K562 (cell line): ENCODE measurements around the gene LAG3. TPM values are rescaled to one million over a fixed set of nuclear protein-coding genes. Genes with fewer than 3 reads are reported as not detected.
A peak's percentile ranks its signal among the peaks of the same experiment; 100 is the strongest.

Experiments used
- ARHGAP35 ChIP-seq: fragments of 450-650 bp; IDR thresholded peaks from 2 replicates; pipeline ENCODE4 v1.6.1; 2018; ENCODE audit not compliant: partially characterized antibody
- ARNT ChIP-seq, 2 experiments: fragments of 450-650 bp; IDR thresholded peaks; 2 replicates each; pipeline ENCODE4 v1.6.1; 2016; ENCODE audit warnings: mild to moderate bottlenecking in 1 of 2
- BRF2 ChIP-seq: IDR thresholded peaks from 3 replicates; pipeline ENCODE4 v1.6.1; 2011; ENCODE audit warnings: borderline replicate concordance, mild to moderate bottlenecking; ENCODE audit not compliant: insufficient read length, insufficient read depth
- CSDE1 ChIP-seq, 2 experiments: fragments of 450-650 bp; IDR thresholded peaks; 2 replicates each; pipeline ENCODE4 v1.6.1; 2016; ENCODE audit warnings: mild to moderate bottlenecking in 1 of 2
- EGR1 ChIP-seq: fragments of 450-650 bp; conservative IDR thresholded peaks from 2 replicates; pipeline ENCODE4 v1.6.1; 2017; ENCODE audit warnings: mild to moderate bottlenecking
- HNRNPK ChIP-seq: fragments of 200-400 bp; formaldehyde crosslinking; IDR thresholded peaks from one replicate; pipeline ENCODE4 v1.6.1; 2018; ENCODE audit warnings: mild to moderate bottlenecking, low read depth, low read length; ENCODE audit not compliant: poor library complexity, severe bottlenecking
- MEIS2 ChIP-seq: fragments of 450-650 bp; IDR thresholded peaks from 2 replicates; pipeline ENCODE4 v1.6.1; 2014; ENCODE audit warnings: mild to moderate bottlenecking; ENCODE audit not compliant: partially characterized antibody
- NELFE ChIP-seq: IDR thresholded peaks from 2 replicates; pipeline ENCODE4 v1.6.1; 2011; ENCODE audit warnings: mild to moderate bottlenecking; ENCODE audit not compliant: insufficient read depth, insufficient read length
- SLC30A9 ChIP-seq: fragments of 250-450 bp; sonication (Bioruptor Pico); IDR thresholded peaks from 2 replicates; pipeline ENCODE4 v1.8.0; 2022; ENCODE audit warnings: mild to moderate bottlenecking, moderate library complexity
- SRSF9 ChIP-seq: fragments of 200-400 bp; formaldehyde crosslinking; IDR thresholded peaks from 2 replicates; pipeline ENCODE4 v1.6.1; 2017; ENCODE audit warnings: low read depth, low read length, borderline replicate concordance
- TOE1 ChIP-seq, 2 experiments: fragments of 450-650 bp in 1 of 2; sonication (generic) in 1 of 2; formaldehyde crosslinking in 1 of 2; IDR thresholded peaks; 2 replicates each; pipeline versions ENCODE4 v1.7.1 to v1.8.0; 2016 to 2022; ENCODE audit warnings: borderline replicate concordance in 2 of 2, mild to moderate bottlenecking in 2 of 2, antibody characterized with exemption in 1 of 2, inconsistent platforms in 1 of 2, low read depth in 1 of 2, missing genetic modification reagents in 1 of 2, moderate library complexity in 1 of 2
- ZBTB2 ChIP-seq: fragments of 450-650 bp; IDR thresholded peaks from 2 replicates; pipeline ENCODE4 v1.6.1; 2016; ENCODE audit warnings: antibody characterized with exemption
- ZNF24 ChIP-seq: fragments of 450-650 bp; IDR thresholded peaks from 2 replicates; pipeline ENCODE4 v1.6.1; 2016
- ZNF778 ChIP-seq: fragments of 450-650 bp; formaldehyde crosslinking; IDR thresholded peaks from 2 replicates; pipeline ENCODE4 v1.4.0; 2020; ENCODE audit warnings: mild to moderate bottlenecking, moderate library complexity
- polyA plus RNA-seq, 8 experiments: library from polyadenylated mRNA; depleted of rRNA in 4 of 8; stranded (reverse) in 5 of 8; unstranded in 3 of 8; fragments of >200 nt; fragmentation: Nextera tagmentation in 2 of 8; fragmentation: Illumina TruSeq in 1 of 8; extraction: Ambion mirVana in 2 of 8; extraction: Trizol in 1 of 8; gene quantifications; 2 replicates each; pipeline versions ENCODE4 v1.2.1 to v1.2.3, GENCODE V29; 2011 to 2014; ENCODE audit warnings: inconsistent platforms in 1 of 8, missing spikeins in 1 of 8
- total RNA-seq, 7 experiments: library from RNA; depleted of rRNA in 6 of 7; stranded (reverse); fragments of >200 nt in 6 of 7; fragmentation: Illumina TruSeq in 2 of 7; extraction: Trizol in 2 of 7; gene quantifications; 2 replicates each; pipeline versions ENCODE4 v1.2.1 to v1.2.3, GENCODE V29; 2011 to 2021; ENCODE audit warnings: low replicate concordance in 1 of 7
- TF ChIP-seq, protein P1 (sequence below): fragments of 250-450 bp; sonication (Bioruptor Pico); IDR thresholded peaks from 2 replicates; pipeline ENCODE4 v1.4.0; 2020; ENCODE audit warnings: mild to moderate bottlenecking, moderate library complexity
- TF ChIP-seq, protein P2 (sequence below): fragments of 250-450 bp; sonication (Bioruptor Pico); IDR thresholded peaks from 2 replicates; pipeline ENCODE4 v1.8.0; 2022; ENCODE audit warnings: inconsistent platforms, mild to moderate bottlenecking, moderate library complexity, borderline replicate concordance
- TF ChIP-seq, protein P3 (sequence below): sonication (generic); formaldehyde crosslinking; IDR thresholded peaks from 2 replicates; pipeline ENCODE4 v1.8.0; 2022; ENCODE audit warnings: mild to moderate bottlenecking, missing genetic modification reagents
- TF ChIP-seq, protein P4 (sequence below): fragments of 450-650 bp; IDR thresholded peaks from 2 replicates; pipeline ENCODE4 v1.6.1; 2017; ENCODE audit warnings: mild to moderate bottlenecking, moderate library complexity

Gene LAG3
- total and polyA plus RNA-seq, 9 of the 15 experiments (the other 6 are each of a cell fraction or from before 2014, with no cell fraction given) = 0.07 to 0.66 (median 0.09) TPM; not detected in 1

DNA sequence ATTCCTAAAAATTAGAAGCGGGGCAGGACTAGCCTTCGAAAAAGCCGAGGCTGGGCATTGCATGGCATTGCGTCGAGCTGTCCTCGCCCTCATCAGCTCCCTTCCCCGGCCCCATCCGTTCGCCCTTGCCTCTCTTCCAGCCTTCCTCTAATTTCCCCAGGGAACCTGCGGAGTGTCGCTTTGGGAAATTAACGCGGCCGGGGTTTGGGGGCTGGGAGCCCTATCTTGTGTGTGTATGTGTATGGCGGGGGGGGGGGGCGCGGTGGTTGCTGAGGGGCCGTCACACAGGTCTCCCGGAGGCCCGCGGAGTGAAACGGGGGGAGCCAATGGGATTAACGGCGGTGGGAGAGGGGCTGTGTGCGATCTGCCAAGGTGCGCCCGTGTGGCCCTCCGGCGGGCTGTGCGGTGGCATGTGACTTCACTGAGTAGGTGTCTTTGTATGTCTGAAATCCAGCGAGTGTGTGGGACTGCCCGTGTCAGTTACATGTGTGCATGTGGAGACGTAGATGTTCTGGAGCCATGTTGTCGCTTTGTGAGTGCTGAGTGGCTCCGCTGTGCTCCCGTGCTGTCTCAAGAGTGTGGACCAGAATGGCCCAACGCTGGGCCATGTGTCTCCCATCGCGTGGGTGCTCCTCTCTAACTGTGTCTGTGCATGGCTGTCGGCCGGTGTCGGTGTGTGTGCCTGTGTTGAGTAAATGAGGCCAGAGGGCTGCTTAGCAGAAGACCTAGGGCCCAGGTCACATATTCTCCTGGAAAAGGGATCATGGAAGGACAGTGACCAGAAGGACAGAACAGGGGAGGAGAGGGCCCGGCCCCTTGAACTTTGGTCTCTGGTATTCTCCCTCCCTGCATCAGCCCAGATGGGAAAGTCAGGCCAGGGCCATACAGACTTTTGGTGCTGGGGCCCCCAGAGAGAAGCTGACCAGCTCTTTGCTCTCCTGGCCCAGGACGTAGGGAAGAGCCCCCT lies 4.7 kb upstream of the LAG3 start (continued):
- TF ChIP-seq, protein P1, sequence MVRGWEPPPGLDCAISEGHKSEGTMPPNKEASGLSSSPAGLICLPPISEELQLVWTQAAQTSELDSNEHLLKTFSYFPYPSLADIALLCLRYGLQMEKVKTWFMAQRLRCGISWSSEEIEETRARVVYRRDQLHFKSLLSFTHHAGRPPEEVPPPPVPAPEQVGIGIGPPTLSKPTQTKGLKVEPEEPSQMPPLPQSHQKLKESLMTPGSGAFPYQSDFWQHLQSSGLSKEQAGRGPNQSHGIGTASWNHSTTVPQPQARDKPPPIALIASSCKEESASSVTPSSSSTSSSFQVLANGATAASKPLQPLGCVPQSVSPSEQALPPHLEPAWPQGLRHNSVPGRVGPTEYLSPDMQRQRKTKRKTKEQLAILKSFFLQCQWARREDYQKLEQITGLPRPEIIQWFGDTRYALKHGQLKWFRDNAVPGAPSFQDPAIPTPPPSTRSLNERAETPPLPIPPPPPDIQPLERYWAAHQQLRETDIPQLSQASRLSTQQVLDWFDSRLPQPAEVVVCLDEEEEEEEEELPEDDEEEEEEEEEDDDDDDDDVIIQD (CRISPR knock-in tag) = no peak
- TF ChIP-seq ARNT (IDR thresholded peaks at IDR 0.05) = no peak
- TF ChIP-seq HNRNPK = no peak
- no peak for TF ChIP-seq ARHGAP35
- TF ChIP-seq SRSF9 = no peak
- TF ChIP-seq BRF2 = no peak
- TF ChIP-seq ZNF24 = no peak
- no peak for TF ChIP-seq ZNF778 (CRISPR knock-in tag)
- no peak for TF ChIP-seq MEIS2
- TF ChIP-seq NELFE = no peak
- peak; percentile 21; the same call in 1 of the 2 replicates for TF ChIP-seq EGR1
- TF ChIP-seq, protein P2, sequence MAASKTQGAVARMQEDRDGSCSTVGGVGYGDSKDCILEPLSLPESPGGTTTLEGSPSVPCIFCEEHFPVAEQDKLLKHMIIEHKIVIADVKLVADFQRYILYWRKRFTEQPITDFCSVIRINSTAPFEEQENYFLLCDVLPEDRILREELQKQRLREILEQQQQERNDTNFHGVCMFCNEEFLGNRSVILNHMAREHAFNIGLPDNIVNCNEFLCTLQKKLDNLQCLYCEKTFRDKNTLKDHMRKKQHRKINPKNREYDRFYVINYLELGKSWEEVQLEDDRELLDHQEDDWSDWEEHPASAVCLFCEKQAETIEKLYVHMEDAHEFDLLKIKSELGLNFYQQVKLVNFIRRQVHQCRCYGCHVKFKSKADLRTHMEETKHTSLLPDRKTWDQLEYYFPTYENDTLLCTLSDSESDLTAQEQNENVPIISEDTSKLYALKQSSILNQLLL (CRISPR knock-in tag) = no peak
- no peak for TF ChIP-seq ZBTB2
- TF ChIP-seq SLC30A9 (CRISPR knock-in tag) = no peak
- TF ChIP-seq, protein P3, sequence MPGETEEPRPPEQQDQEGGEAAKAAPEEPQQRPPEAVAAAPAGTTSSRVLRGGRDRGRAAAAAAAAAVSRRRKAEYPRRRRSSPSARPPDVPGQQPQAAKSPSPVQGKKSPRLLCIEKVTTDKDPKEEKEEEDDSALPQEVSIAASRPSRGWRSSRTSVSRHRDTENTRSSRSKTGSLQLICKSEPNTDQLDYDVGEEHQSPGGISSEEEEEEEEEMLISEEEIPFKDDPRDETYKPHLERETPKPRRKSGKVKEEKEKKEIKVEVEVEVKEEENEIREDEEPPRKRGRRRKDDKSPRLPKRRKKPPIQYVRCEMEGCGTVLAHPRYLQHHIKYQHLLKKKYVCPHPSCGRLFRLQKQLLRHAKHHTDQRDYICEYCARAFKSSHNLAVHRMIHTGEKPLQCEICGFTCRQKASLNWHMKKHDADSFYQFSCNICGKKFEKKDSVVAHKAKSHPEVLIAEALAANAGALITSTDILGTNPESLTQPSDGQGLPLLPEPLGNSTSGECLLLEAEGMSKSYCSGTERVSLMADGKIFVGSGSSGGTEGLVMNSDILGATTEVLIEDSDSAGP = no peak
- no peak for TF ChIP-seq TOE1 (IDR thresholded peaks at IDR 0.05; ENCODE audit: borderline replicate concordance)
- no peak for TF ChIP-seq TOE1 (CRISPR knock-in tag; IDR thresholded peaks at IDR 0.05; ENCODE audit: borderline replicate concordance, low read depth)
- TF ChIP-seq CSDE1 (IDR thresholded peaks at IDR 0.05) = no peak
- TF ChIP-seq, protein P4, sequence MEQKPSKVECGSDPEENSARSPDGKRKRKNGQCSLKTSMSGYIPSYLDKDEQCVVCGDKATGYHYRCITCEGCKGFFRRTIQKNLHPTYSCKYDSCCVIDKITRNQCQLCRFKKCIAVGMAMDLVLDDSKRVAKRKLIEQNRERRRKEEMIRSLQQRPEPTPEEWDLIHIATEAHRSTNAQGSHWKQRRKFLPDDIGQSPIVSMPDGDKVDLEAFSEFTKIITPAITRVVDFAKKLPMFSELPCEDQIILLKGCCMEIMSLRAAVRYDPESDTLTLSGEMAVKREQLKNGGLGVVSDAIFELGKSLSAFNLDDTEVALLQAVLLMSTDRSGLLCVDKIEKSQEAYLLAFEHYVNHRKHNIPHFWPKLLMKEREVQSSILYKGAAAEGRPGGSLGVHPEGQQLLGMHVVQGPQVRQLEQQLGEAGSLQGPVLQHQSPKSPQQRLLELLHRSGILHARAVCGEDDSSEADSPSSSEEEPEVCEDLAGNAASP = no peak
